Measurements from ENCODE around the gene GPR135.
"Not testable (repeated sequence)": the region's sequence is repeated elsewhere in the genome, so short reads cannot be mapped to it uniquely, and the experiment has no call there.

Gene GPR135

GRCh38 chr14:59474172-59474571 is 9.0 kb upstream of the GPR135 start:
- FAIRE-seq: no peak

GRCh38 chr14:59464486-59465315 is 479 bp downstream of the GPR135 start:
- FAIRE-seq: no peak

- no peak for FAIRE-seq
These were observed 1.2 kb downstream of the GPR135 start for GRCh38 chr14:59463787-59464485.

GRCh38 chr14:59461891-59462290 is 3.3 kb downstream of the GPR135 start:
- no peak for FAIRE-seq

- no peak for FAIRE-seq
These were observed 4.8 kb downstream of the GPR135 start for GRCh38 chr14:59460378-59460777.

GRCh38 chr14:59458486-59458885 is 6.7 kb downstream of the GPR135 start:
- no peak for FAIRE-seq

GRCh38 chr14:59455411-59455810 is 9.8 kb downstream of the GPR135 start:
- no peak for FAIRE-seq

- FAIRE-seq: no peak
These were observed 11.0 kb downstream of the GPR135 start for GRCh38 chr14:59454139-59454538.

GRCh38 chr14:59451849-59452248 is 13.3 kb downstream of the GPR135 start:
- no peak for FAIRE-seq

- no peak for FAIRE-seq
These were observed 14.5 kb downstream of the GPR135 start for GRCh38 chr14:59450716-59451115.

GRCh38 chr14:59448673-59449072 is 16.5 kb downstream of the GPR135 start:
- FAIRE-seq: not testable (repeated sequence)

GRCh38 chr14:59439256-59439965 is 25.8 kb downstream of the GPR135 start:
- FAIRE-seq: no peak

- no peak for FAIRE-seq
These were observed 27.0 kb downstream of the GPR135 start for GRCh38 chr14:59438195-59438647.

GRCh38 chr14:59435987-59436386 is 29.2 kb downstream of the GPR135 start:
- FAIRE-seq: no peak

GRCh38 chr14:59435101-59435500 is 30.1 kb downstream of the GPR135 start:
- FAIRE-seq: no peak

- no peak for FAIRE-seq
These were observed 35.4 kb downstream of the GPR135 start for GRCh38 chr14:59429790-59430189.

GRCh38 chr14:59428581-59429012 is 36.6 kb downstream of the GPR135 start:
- FAIRE-seq: no peak

- no peak for FAIRE-seq
These were observed 37.3 kb downstream of the GPR135 start for GRCh38 chr14:59427653-59428580.

GRCh38 chr14:59425322-59425935 is 39.8 kb downstream of the GPR135 start:
- FAIRE-seq: no peak

GRCh38 chr14:59424341-59425071 is 40.7 kb downstream of the GPR135 start:
- FAIRE-seq: no peak

Measured in colon (tissue), 2 donors.